ENCODE data around the gene RAI1.

RAI1 gene

GRCh38 chr17:17765359-17766076 lies 84.3 kb downstream of the RAI1 start:
- TF ChIP-seq, protein P1, sequence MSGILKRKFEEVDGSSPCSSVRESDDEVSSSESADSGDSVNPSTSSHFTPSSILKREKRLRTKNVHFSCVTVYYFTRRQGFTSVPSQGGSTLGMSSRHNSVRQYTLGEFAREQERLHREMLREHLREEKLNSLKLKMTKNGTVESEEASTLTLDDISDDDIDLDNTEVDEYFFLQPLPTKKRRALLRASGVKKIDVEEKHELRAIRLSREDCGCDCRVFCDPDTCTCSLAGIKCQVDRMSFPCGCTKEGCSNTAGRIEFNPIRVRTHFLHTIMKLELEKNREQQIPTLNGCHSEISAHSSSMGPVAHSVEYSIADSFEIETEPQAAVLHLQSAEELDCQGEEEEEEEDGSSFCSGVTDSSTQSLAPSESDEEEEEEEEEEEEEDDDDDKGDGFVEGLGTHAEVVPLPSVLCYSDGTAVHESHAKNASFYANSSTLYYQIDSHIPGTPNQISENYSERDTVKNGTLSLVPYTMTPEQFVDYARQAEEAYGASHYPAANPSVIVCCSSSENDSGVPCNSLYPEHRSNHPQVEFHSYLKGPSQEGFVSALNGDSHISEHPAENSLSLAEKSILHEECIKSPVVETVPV (CRISPR knock-in tag; IDR thresholded peaks at IDR 0.05) = no peak
- TF ChIP-seq ZFP30 (CRISPR knock-in tag; IDR thresholded peaks at IDR 0.05) (no peak), ESRRG (CRISPR knock-in tag; IDR thresholded peaks at IDR 0.05) (no peak), SNAI2 (CRISPR knock-in tag; IDR thresholded peaks at IDR 0.05) (no peak), CSDC2 (CRISPR knock-in tag; IDR thresholded peaks at IDR 0.05) (no peak), POU6F1 (CRISPR knock-in tag; IDR thresholded peaks at IDR 0.05; ENCODE audit: borderline replicate concordance, low read depth) (no peak), ZNF70 (CRISPR knock-in tag; IDR thresholded peaks at IDR 0.05) (no peak), OSR1 (CRISPR knock-in tag; IDR thresholded peaks at IDR 0.05) (no peak), ARNTL (CRISPR knock-in tag; IDR thresholded peaks at IDR 0.05; ENCODE audit: borderline replicate concordance, low read depth) (no peak), ISL1 (CRISPR knock-in tag; IDR thresholded peaks at IDR 0.05) (no peak), ZFP3 (CRISPR knock-in tag; IDR thresholded peaks at IDR 0.05) (no peak), ZNF565 (CRISPR knock-in tag; conservative IDR thresholded peaks at IDR 0.05; ENCODE audit: low read depth) (no peak), TCF4 (CRISPR knock-in tag; IDR thresholded peaks at IDR 0.05; ENCODE audit: borderline replicate concordance) (no peak), GLIS3 (CRISPR knock-in tag; IDR thresholded peaks at IDR 0.05) (no peak), TOX (CRISPR knock-in tag; IDR thresholded peaks at IDR 0.05; ENCODE audit: borderline replicate concordance) (no peak), ZNF8 (CRISPR knock-in tag; IDR thresholded peaks at IDR 0.05) (no peak), CREB5 (CRISPR knock-in tag; IDR thresholded peaks at IDR 0.05; ENCODE audit: low read depth) (no peak)
- TF ChIP-seq, protein P2, sequence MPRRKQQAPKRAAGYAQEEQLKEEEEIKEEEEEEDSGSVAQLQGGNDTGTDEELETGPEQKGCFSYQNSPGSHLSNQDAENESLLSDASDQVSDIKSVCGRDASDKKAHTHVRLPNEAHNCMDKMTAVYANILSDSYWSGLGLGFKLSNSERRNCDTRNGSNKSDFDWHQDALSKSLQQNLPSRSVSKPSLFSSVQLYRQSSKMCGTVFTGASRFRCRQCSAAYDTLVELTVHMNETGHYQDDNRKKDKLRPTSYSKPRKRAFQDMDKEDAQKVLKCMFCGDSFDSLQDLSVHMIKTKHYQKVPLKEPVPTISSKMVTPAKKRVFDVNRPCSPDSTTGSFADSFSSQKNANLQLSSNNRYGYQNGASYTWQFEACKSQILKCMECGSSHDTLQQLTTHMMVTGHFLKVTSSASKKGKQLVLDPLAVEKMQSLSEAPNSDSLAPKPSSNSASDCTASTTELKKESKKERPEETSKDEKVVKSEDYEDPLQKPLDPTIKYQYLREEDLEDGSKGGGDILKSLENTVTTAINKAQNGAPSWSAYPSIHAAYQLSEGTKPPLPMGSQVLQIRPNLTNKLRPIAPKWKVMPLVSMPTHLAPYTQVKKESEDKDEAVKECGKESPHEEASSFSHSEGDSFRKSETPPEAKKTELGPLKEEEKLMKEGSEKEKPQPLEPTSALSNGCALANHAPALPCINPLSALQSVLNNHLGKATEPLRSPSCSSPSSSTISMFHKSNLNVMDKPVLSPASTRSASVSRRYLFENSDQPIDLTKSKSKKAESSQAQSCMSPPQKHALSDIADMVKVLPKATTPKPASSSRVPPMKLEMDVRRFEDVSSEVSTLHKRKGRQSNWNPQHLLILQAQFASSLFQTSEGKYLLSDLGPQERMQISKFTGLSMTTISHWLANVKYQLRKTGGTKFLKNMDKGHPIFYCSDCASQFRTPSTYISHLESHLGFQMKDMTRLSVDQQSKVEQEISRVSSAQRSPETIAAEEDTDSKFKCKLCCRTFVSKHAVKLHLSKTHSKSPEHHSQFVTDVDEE (CRISPR knock-in tag; IDR thresholded peaks at IDR 0.05) = no peak
- ATAC-seq = no peak

DNA sequence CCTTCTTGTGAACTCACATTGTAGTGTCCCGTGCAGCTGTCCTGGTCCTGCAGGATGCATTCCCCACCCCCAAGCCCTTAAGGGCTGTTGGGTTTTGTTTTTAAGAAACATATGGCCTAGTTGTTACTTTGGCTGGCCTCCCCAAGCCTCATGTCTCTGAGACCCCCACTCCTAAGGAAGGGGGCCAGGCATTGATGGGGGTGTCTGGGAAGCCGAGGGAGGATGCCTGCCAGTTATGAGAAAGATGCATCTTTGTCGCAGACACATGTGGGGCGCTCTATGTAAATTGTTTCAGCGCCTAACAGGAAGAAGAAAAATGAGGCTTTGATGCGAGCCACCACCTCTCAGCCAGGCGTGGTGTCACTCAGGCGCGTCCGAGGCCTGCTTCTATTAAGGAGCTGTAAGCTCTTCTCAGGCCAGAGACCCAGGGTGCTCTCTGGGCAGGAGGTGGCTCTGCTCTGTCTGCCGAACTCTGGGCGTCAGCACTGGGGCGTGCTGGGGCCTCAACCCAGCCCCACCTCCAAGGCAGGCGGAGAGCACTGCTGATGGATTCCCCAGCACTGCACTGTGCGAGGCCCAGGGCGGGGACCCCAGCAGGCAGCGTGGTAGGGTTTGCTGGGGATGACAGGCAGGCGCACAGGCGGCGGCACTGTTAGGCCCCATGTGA lies 85.0 kb downstream of the RAI1 start:
- no peak for ATAC-seq

More for the DNA sequence above, 85.0 kb downstream of the RAI1 start:
- TF ChIP-seq, protein P3, sequence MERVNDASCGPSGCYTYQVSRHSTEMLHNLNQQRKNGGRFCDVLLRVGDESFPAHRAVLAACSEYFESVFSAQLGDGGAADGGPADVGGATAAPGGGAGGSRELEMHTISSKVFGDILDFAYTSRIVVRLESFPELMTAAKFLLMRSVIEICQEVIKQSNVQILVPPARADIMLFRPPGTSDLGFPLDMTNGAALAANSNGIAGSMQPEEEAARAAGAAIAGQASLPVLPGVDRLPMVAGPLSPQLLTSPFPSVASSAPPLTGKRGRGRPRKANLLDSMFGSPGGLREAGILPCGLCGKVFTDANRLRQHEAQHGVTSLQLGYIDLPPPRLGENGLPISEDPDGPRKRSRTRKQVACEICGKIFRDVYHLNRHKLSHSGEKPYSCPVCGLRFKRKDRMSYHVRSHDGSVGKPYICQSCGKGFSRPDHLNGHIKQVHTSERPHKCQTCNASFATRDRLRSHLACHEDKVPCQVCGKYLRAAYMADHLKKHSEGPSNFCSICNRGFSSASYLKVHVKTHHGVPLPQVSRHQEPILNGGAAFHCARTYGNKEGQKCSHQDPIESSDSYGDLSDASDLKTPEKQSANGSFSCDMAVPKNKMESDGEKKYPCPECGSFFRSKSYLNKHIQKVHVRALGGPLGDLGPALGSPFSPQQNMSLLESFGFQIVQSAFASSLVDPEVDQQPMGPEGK (CRISPR knock-in tag; IDR thresholded peaks at IDR 0.05; ENCODE audit: borderline replicate concordance) = no peak
- TF ChIP-seq ZNF8 (CRISPR knock-in tag; IDR thresholded peaks at IDR 0.05) = no peak
- TF ChIP-seq POU6F1 (CRISPR knock-in tag; IDR thresholded peaks at IDR 0.05; ENCODE audit: borderline replicate concordance, low read depth) = no peak

Measured in SK-N-SH treated with all-trans-retinoic acid at 6 μM for 48 hours (cell line).